Astrocyte (in vitro differentiated cells and primary cell): ENCODE results near the gene SRSF9.
"Not testable (repeated sequence)": the region's sequence is repeated elsewhere in the genome, so short reads cannot be mapped to it uniquely, and the experiment has no call there.

ENCODE experiments used
- EZH2 ChIP-seq: IDR thresholded peaks from 2 replicates; pipeline ENCODE4 v1.6.1; 2012; ENCODE audit warnings: mild to moderate bottlenecking, low read length, inconsistent platforms; ENCODE audit not compliant: insufficient read depth
- TF ChIP-seq, protein P1 (sequence below): IDR thresholded peaks from 2 replicates; pipeline ENCODE4 v1.5.1; 2011; ENCODE audit warnings: low read depth, mild to moderate bottlenecking, inconsistent platforms, low read length, moderate library complexity; ENCODE audit not compliant: insufficient read depth

DNA sequence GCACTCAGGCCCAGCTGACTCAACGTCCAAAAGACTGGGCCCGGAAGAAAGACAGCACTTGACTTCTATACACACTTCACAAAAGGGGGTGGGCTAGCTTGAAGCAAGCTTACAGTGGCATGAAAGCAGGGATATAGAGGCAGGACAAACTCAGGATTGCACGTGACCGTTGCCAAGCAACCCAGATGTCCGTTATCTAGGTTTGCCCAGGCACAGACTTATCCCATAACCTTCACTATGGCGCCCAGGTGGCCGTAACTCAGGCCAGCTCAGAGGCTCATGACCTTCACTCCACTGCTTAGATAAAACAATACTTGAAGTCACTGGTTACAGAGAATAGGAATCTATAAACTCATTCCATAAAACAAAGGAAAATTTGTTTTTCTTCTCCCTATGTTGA is 18.0 kb upstream of the SRSF9 start:
- TF ChIP-seq, protein P1, sequence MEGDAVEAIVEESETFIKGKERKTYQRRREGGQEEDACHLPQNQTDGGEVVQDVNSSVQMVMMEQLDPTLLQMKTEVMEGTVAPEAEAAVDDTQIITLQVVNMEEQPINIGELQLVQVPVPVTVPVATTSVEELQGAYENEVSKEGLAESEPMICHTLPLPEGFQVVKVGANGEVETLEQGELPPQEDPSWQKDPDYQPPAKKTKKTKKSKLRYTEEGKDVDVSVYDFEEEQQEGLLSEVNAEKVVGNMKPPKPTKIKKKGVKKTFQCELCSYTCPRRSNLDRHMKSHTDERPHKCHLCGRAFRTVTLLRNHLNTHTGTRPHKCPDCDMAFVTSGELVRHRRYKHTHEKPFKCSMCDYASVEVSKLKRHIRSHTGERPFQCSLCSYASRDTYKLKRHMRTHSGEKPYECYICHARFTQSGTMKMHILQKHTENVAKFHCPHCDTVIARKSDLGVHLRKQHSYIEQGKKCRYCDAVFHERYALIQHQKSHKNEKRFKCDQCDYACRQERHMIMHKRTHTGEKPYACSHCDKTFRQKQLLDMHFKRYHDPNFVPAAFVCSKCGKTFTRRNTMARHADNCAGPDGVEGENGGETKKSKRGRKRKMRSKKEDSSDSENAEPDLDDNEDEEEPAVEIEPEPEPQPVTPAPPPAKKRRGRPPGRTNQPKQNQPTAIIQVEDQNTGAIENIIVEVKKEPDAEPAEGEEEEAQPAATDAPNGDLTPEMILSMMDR: not testable (repeated sequence)
- TF ChIP-seq EZH2: not testable (repeated sequence)
